ENCODE data around the gene BCL2L11.
"Not testable (repeated sequence)": the region's sequence is repeated elsewhere in the genome, so short reads cannot be mapped to it uniquely, and the experiment has no call there.

The BCL2L11 gene

GRCh38 chr2:111120253-111121027 is at the start of gene BCL2L11:
TSS of gene BCL2L11 (plus strand) at chr2:111120914. CDS start at chr2:111123746, 2,832 bp downstream.
- peak; percentile 86 to 89 for DNase-seq (ENCODE audit: low read depth in 2 of 2)

GRCh38 chr2:111071600-111072171 is 49.0 kb upstream of the BCL2L11 start:
- no peak for DNase-seq (ENCODE audit: low read depth in 2 of 2)

- DNase-seq (ENCODE audit: low read depth in 2 of 2), result no peak
Observed at GRCh38 chr2:111072220-111072871, 48.4 kb upstream of the BCL2L11 start.

GRCh38 chr2:111082659-111083058 is 38.1 kb upstream of the BCL2L11 start:
- not testable (repeated sequence) for DNase-seq (ENCODE audit: low read depth in 2 of 2)

GRCh38 chr2:111091811-111092211 is 28.9 kb upstream of the BCL2L11 start:
- no peak for DNase-seq (ENCODE audit: low read depth in 2 of 2)

- no peak for DNase-seq (ENCODE audit: low read depth in 2 of 2)
Observed at GRCh38 chr2:111094691-111095090, 26.0 kb upstream of the BCL2L11 start.

- DNase-seq (ENCODE audit: low read depth in 2 of 2), result no peak
Observed at GRCh38 chr2:111095434-111095833, 25.3 kb upstream of the BCL2L11 start.

GRCh38 chr2:111099402-111099801 is 21.3 kb upstream of the BCL2L11 start:
- DNase-seq (ENCODE audit: low read depth in 2 of 2), result no peak

GRCh38 chr2:111100087-111100764 is 20.5 kb upstream of the BCL2L11 start:
- no peak for DNase-seq (ENCODE audit: low read depth in 2 of 2)

GRCh38 chr2:111100765-111101162 is 19.9 kb upstream of the BCL2L11 start:
- no peak for DNase-seq (ENCODE audit: low read depth in 2 of 2)

- DNase-seq (ENCODE audit: low read depth in 2 of 2), result no peak
Observed at GRCh38 chr2:111101592-111101991, 19.1 kb upstream of the BCL2L11 start.

GRCh38 chr2:111102216-111102615 is 18.5 kb upstream of the BCL2L11 start:
- no peak for DNase-seq (ENCODE audit: low read depth in 2 of 2)

GRCh38 chr2:111105926-111106325 is 14.8 kb upstream of the BCL2L11 start:
- DNase-seq (ENCODE audit: low read depth in 2 of 2), result no peak

- no peak for DNase-seq (ENCODE audit: low read depth in 2 of 2)
Observed at GRCh38 chr2:111106706-111107105, 14.0 kb upstream of the BCL2L11 start.

- no peak for DNase-seq (ENCODE audit: low read depth in 2 of 2)
Observed at GRCh38 chr2:111108745-111109271, 11.9 kb upstream of the BCL2L11 start.

- no peak for DNase-seq (ENCODE audit: low read depth in 2 of 2)
Observed at GRCh38 chr2:111111101-111111755, 9.5 kb upstream of the BCL2L11 start.

- no peak for DNase-seq (ENCODE audit: low read depth in 2 of 2)
Observed at GRCh38 chr2:111113838-111114237, 6.9 kb upstream of the BCL2L11 start.

- DNase-seq (ENCODE audit: low read depth in 2 of 2), result no peak
Observed at GRCh38 chr2:111116011-111116746, 4.5 kb upstream of the BCL2L11 start.

GRCh38 chr2:111116843-111117597 is 3.7 kb upstream of the BCL2L11 start:
- DNase-seq (ENCODE audit: low read depth in 2 of 2), result peak; percentile 53 to 63
